Measurements from ENCODE around the gene CABLES2. TPM values are rescaled to one million over a fixed set of nuclear protein-coding genes. Genes with fewer than 3 reads are reported as not detected.

Gene CABLES2
- total RNA-seq, 4 donors from 2014 or later, result 2.0 to 3.8 (median 2.2) TPM

DNA sequence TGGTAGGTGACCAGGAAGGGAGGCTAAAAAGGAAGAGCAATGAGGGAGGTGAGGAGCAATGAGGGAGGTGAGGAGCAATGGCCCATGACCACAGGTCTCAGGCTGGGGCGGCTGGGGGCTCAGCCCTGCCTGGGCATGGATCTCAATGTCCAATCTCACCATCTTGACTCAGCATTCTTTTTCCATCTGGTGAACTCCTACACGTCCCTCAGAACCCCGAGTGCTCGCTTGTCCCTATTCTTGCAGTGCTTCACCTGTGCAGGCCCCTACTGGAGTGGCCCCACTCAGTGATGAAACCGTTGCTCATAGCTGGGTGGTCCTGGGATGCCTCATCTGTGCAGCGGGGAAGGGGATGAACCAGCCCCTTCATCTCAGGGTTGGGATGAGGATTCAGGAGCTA is 37.2 kb upstream of the CABLES2 start:
- Histone ChIP-seq H3K27ac (no peak overlapping the region), H3K4me1 (no peaks in the 10 kb centered on the region), H3K27me3 (peaks cover 0 to 87% (median 0%) of the 10 kb centered on the region in 4 donors), H3K9me3 (no peaks in the 10 kb centered on the region), H3K4me3 (no peak overlapping the region), H3K36me3 (no peaks in the 10 kb centered on the region)
- intact Hi-C loops (cut with DNase I), result no loop called here
- DNase-seq, result no peak
- 84 to 87% methylated on average over 4 to 5 of the region's 6 CpGs for WGBS, 2 donors
- no peak for TF ChIP-seq POLR2A (IDR thresholded peaks at IDR 0.05)
- TF ChIP-seq, protein P1, sequence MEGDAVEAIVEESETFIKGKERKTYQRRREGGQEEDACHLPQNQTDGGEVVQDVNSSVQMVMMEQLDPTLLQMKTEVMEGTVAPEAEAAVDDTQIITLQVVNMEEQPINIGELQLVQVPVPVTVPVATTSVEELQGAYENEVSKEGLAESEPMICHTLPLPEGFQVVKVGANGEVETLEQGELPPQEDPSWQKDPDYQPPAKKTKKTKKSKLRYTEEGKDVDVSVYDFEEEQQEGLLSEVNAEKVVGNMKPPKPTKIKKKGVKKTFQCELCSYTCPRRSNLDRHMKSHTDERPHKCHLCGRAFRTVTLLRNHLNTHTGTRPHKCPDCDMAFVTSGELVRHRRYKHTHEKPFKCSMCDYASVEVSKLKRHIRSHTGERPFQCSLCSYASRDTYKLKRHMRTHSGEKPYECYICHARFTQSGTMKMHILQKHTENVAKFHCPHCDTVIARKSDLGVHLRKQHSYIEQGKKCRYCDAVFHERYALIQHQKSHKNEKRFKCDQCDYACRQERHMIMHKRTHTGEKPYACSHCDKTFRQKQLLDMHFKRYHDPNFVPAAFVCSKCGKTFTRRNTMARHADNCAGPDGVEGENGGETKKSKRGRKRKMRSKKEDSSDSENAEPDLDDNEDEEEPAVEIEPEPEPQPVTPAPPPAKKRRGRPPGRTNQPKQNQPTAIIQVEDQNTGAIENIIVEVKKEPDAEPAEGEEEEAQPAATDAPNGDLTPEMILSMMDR (IDR thresholded peaks at IDR 0.05), result no peak

DNA sequence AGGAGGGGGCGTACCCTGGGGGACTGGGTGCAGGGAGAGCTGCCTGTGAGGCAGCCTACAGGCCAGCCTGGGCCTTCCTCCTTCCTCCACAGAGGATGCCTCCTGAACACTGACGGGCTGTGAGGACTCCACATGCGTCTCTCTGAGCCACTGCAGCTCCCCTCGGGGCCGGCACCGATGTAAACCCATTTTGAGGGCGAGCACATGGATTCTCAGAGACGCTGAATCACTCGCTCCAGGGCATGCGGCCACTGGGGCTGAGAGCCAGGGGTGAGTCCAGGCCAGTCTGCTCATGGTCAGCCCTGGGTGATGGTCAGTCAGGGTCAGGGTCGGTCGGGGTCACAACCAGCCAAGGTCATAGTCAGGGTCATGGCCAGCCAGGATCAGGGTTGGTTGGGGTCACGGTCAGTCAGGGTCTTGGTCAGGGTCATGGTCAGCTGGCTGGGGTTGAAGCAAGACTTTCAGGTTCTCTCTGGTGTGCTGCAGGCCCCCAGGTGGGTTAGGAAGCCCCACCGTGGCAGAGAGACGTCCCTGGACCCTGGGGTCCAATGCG is 35.0 kb upstream of the CABLES2 start:
- TF ChIP-seq, protein P1 (IDR thresholded peaks at IDR 0.05), result no peak
- TF ChIP-seq POLR2A (IDR thresholded peaks at IDR 0.05), result no peak
- peaks cover 0 to 7% (median 0%) of the 10 kb centered on the region in 3 donors for H3K4me1 ChIP-seq
- intact Hi-C loops (cut with DNase I), result no loop called here
- 80 to 83% methylated on average over 1 to 3 of the region's 16 CpGs for WGBS, 2 donors
- DNase-seq, result no peak
- H3K9me3 ChIP-seq, result no peaks in the 10 kb centered on the region
- H3K36me3 ChIP-seq, result no peaks in the 10 kb centered on the region
- no peak overlapping the region for H3K27ac ChIP-seq
- H3K4me3 ChIP-seq, result no peak overlapping the region
- H3K27me3 ChIP-seq, result peaks cover 0 to 86% (median 0%) of the 10 kb centered on the region in 4 donors

DNA sequence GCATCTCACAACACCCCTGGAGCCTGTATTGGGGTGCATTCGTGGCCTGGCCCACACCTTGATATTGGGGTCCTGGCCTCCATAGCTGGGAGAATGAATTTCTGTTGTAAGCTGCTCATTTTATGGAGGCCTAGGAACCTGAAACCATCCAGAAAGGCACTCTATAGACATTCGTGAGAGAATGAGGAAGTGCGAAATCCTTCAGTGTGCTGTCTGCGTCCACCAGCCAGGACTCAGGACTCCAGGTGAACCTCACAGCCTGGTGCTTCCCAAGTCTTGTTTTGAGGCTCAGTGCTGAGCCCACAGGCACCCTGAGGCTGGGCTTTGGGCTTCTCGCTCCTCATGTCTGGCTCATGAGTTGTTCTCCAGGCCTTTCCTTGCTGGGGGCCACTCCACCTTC is 32.1 kb upstream of the CABLES2 start:
- TF ChIP-seq POLR2A (IDR thresholded peaks at IDR 0.05), result no peak
- TF ChIP-seq, protein P1 (IDR thresholded peaks at IDR 0.05), result no peak
- 61 to 80% methylated on average over 4 of the region's 5 CpGs for WGBS, 2 donors
- no peaks in the 10 kb centered on the region for H3K36me3 ChIP-seq
- DNase-seq, result no peak
- H3K9me3 ChIP-seq, result no peaks in the 10 kb centered on the region
- intact Hi-C loops (cut with DNase I), result no loop called here
- H3K4me3 ChIP-seq, result no peak overlapping the region
- no peak overlapping the region for H3K27ac ChIP-seq
- H3K4me1 ChIP-seq, result peaks cover 0 to 9% (median 0%) of the 10 kb centered on the region in 3 donors
- H3K27me3 ChIP-seq, result peaks cover 0 to 88% (median 0%) of the 10 kb centered on the region in 4 donors

DNA sequence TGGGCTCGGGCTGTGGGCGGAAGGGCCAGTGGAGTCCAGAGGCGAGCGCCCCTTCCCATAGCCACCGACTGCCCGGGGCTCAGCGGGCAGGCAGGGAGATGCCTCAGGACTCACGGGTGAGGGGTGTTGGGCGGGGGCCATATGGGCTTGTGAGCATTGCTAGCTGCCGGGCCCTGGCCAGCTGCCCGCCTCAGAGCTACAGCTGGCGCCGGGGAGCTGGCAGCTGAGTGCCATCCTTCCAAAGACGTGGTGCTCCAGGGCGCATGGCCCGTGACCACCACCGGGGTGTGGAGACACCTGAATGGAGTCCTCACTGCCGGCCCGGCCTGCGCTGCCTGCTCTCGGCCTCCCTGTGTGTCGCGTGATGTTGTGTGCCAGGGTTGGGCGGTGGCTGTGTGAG is 30.8 kb upstream of the CABLES2 start:
- intact Hi-C loops (cut with DNase I), result no loop called here
- TF ChIP-seq, protein P1 (IDR thresholded peaks at IDR 0.05), result no peak
- TF ChIP-seq POLR2A (IDR thresholded peaks at IDR 0.05), result no peak
- no peak for DNase-seq
- Histone ChIP-seq H3K36me3 (no peaks in the 10 kb centered on the region), H3K4me3 (no peak overlapping the region), H3K9me3 (no peaks in the 10 kb centered on the region), H3K27ac (no peak overlapping the region), H3K4me1 (peaks cover 0 to 18% (median 0%) of the 10 kb centered on the region in 3 donors), H3K27me3 (peaks cover 0 to 86% (median 0%) of the 10 kb centered on the region in 4 donors)
- WGBS, 2 donors, result 54 to 56% methylated on average over 7 to 16 of the region's 24 CpGs

DNA sequence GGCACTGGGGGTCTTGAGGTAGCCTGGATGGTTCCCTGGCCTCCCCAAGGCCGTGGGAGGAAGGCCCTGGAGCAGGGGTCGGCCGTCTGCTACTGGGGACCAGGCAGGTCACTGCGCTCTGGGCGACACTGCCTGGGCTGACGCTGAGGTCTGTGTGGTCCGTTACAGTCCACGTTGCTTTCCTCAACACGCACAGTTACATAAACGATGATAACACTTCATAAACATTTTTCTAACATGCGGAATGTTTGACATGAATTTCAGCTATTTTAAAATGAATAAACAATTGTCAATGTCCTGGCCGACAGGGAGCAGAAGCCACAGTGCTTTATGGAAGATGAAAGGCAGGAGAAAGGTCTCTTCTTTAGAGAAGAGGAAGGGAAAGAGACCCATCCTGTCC is 30.4 kb upstream of the CABLES2 start:
- Histone ChIP-seq H3K9me3 (no peaks in the 10 kb centered on the region), H3K4me3 (no peak overlapping the region), H3K36me3 (no peaks in the 10 kb centered on the region), H3K27ac (no peak overlapping the region), H3K4me1 (peaks cover 0 to 18% (median 0%) of the 10 kb centered on the region in 3 donors), H3K27me3 (peaks cover 0 to 85% (median 0%) of the 10 kb centered on the region in 4 donors)
- TF ChIP-seq, protein P1 (IDR thresholded peaks at IDR 0.05), result no peak
- TF ChIP-seq POLR2A (IDR thresholded peaks at IDR 0.05), result no peak
- intact Hi-C loops (cut with DNase I), result no loop called here
- no peak for DNase-seq
- 58 to 67% methylated on average over 11 to 12 of the region's 12 CpGs for WGBS, 2 donors
